ENCODE data around the gene CELSR2.

- TF ChIP-seq POLR2A (IDR thresholded peaks at IDR 0.05) (no peak), EP300 (IDR thresholded peaks at IDR 0.05) (no peak), CTCF (IDR thresholded peaks at IDR 0.05) (no peak), POLR2AphosphoS5 (IDR thresholded peaks at IDR 0.05) (no peak)
Measured at GRCh38 chr1:109241344-109241743, 8.0 kb upstream of the CELSR2 start.

All from stomach (tissue), 4 donors.